GM19238 (cell line): ENCODE results near the gene ALLC.

ENCODE experiments used
- DNase-seq: peaks from one replicate; pipeline ENCODE4 v3.0.0; 2011; ENCODE audit warnings: low spot score; ENCODE audit not compliant: insufficient read length

ALLC gene

DNA sequence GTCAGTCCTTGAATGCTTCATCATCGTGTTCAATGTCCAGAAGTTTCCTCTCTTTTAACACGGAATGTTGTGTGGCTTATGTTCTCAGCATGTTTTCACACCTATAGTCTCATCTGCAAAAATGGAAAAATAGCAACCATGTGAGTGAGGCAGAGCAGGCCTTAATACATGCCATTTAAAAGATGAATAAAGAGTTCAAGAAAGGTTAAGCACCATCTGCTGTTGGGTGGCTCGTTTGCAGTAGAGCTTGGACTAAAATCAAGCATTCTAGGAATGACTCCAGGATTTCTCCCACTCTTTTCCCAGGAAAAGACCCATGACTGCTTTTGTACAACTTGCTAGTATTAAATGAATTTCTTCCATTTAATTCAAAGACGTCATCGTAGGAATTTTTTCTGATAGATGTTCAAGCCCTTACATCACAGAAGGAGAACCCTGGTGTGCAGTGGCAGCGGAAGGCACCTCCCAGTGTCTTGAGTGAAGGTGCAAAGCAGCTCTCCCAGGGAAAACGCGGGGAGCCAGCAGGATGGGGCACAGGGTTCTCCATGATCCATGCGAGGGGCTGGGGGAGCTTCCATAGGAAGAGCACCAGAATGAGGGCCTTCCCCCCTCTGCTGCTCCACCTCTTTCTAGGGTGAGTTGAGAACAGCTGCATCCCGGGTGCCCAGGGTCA is 55.0 kb downstream of the ALLC start:
- no peak for DNase-seq

DNA sequence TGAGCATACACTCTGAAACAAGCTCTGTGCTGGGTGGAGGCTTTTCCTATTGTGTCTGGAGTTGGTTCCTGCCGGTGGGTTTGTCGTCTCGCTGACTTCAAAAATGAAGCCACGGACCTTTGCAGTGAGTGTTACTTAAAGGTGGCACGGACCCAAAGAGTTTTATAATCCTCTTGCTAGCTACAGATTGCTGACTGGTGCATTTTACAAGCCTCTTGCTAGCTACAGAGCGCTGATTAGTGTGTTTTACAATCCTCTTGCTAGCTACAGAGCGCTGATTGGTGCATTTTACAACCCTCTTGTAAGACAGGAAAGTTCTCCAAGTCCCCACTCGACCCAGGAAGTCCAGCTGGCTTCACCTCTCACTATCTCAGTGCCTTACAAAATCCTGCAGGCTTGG is 60.7 kb downstream of the ALLC start:
- no peak for DNase-seq

DNA sequence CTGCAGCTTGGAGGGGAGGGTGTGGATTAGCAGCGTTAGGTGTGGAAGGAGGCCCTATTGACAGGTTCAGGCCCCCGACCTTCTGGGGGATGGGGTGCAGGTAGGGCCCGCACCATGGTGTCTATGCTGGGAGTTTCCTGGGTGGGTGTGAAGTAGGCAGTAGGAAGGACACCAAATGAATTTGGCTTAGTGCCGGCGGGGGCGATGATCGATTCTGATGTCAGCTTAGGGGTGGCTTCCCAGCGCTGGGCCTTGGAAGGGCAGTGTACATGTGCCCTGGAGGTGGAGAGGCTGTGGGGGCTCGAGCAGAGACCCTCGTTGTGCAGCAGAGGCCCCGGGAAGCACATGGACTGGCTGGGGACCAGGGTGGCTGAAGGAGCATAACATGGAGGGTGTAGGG is 67.0 kb downstream of the ALLC start:
- no peak for DNase-seq

DNA sequence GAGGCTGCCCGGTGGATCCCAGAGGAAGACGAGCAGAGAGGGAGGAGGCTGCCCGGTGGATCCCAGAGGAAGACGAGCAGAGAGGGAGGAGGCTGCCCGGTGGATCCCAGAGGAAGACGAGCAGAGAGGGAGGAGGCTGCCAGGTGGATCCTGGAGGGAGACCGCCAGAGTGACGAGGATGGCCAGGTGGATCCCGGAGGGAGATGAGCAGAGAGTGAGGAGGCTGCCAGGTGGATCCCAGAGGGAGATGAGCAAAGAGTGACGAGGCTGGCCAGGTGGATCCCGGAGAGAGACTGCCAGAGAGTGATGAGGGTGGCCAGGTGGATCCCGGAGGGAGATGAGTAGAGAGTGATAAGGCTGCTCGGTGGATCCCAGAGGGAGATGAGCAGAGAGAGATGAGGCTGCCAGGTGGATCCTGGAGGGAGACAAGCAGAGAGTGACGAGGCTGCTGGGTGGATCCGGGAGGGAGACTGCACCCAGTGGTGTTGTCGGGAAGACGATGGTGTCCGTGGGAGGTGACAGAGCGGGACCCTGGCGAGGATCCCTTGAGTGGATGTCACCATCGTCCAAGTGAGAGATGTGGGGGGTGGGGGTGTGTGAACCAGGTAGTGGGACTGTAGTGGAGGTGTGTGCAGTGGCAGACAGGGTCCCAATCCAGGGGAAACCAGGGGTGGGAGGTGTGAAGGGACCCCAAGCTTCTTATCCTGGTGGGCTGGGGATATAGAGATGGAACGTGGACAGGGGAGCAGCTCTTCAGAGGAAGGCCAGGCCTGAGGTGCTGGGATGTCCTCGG is 67.7 kb downstream of the ALLC start:
- DNase-seq = no peak

DNA sequence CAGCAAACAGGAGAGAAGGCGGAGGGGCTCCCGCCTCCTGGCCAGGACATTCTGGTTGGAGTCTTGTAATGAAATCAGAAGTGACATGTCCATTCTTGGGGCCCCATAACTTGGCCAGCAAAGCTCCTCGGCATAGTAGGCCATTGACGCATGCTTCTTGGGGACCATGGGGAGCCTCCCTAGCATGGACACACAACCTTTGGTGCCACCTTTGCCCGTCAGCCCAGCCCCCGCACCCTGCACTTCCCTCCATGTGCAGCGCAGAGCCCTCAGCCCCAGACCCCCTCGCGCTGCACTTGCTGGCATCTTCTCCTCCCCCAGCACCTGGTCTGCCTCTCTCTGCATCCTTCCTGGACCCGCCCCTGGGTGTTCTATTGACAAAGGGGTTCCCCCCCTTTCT is 68.5 kb downstream of the ALLC start:
- no peak for DNase-seq

DNA sequence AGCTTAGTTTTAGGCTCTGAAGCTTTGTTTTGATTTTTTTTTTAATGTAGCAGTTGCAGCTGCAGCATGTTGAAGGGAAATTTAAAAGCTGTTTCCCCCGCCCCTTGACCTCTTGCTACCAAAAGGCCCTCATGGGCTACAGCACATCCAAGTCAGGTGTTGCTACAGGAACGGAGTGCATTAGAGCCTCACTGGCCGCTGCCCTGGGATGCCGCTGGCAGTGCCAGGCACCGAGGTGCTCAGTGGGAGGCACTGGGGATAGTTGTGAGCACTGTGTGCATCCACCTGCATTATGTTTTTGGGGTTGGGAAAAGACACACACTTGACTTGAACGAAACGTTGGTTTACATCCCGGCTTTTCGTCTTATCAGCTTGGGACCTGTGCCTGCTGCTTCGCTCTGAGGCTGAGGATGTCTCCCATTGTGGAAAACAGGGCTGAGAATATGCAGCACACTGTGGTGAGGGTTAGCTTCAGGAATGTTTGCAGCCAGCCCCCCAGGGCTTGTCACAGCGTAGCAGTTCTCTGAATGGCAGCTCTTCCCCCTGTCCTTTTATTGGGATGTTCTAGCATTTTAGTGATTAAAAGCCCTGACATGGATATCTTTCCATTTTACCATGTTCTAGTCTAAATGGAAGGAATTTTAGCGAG is 69.5 kb downstream of the ALLC start:
- no peak for DNase-seq

DNA sequence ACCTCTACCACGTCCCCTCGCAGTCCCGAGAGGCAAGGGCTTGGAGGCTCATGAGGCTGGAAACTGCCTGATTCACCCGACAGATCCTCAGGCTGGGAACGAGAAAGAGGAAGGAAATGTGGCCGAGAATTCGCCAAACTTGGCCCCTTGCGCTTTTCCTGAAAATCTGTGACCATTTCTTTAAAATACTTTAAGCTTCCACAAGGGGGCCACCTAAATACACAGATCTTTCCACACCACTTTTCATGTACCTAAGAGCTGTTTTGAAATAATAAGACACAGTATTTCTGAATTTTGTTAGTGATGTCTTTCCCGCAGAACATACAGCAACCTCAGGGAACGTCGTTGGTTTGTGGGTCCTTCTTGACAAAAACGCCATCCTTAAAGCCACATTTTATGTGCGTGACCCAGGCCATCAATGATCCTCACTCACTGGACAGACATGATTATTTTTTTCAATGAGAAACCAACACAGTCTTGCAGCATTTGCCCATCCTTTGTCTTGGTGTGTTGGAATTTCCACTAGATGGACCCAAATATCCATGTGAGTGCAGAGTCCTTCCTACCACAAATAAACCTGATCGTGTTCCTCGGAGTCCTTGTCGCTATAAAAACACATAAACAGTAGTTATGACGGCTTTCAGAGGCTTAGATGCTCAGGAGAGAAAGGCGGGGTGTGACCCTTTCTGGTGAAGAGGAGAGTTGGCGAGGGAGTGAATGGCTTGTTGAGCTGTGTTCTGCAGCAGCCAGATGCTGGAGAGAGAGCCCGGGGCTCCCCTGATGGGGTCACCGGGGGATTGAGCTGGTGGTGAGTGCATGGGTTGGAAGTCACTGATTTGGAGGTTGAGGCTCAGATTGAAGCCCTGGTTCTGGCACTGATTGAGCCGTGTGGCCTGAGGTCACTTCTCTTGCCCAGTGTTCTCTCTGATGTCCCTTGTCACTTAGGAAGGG is 70.4 kb downstream of the ALLC start:
- DNase-seq = peak; percentile 17

DNA sequence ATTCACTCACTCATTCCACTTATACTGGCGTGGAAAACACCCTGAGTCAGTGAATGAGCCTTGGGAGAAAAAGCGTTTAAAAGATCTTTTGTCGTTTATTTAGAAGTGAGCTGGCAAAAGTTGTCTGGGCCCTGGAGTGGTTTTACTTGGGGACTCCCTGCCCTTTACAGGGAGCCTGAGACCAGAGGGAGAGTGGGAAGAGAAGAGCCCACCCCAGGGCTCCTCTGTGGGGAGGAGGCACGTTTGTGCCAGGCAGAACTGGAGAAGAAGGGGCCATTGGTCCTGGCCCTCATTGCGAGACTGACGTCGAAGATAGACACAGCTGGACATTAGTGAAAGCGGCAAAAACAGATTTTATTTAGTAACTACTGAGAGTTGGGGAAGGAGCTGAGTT is 71.1 kb downstream of the ALLC start:
- DNase-seq = no peak

DNA sequence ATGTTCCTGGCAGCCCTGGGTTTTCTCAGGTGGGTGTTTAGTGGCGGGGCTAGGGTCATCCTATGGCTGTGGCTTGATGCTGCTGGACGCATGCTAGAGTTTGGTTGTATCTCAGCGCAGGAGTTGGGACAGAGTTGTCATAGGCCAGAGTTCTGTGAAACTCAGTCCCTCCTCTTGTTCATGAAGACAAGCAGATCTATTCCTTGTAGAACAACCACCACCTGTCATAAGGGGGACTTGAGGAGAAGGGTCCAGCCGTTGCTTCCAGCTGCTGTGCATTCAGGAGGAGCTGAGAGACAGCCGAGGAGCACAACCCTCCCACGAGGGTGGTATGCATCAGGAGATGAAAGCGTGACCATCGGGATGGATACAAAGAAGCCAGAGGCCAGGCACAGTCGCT is 71.8 kb downstream of the ALLC start:
- DNase-seq = no peak

DNA sequence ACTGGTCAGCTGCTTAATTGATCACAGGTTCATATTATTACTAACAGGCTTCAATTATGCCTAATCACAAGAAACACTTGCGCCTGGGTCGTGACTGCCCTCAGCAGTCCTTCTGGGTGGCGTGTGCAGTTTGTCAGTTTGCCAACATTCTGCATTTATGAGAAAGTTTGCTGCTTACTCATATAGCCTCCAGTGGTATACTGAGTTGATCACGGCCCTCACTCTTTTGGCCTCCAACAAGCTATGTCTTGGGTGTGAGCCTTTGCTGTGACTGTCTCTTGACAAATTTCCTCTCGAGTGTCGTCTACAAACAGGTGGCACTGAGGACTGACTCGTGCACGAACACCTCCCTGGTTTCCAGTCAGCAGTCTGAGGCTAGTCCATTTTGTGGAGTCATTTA is 72.6 kb downstream of the ALLC start:
- no peak for DNase-seq

DNA sequence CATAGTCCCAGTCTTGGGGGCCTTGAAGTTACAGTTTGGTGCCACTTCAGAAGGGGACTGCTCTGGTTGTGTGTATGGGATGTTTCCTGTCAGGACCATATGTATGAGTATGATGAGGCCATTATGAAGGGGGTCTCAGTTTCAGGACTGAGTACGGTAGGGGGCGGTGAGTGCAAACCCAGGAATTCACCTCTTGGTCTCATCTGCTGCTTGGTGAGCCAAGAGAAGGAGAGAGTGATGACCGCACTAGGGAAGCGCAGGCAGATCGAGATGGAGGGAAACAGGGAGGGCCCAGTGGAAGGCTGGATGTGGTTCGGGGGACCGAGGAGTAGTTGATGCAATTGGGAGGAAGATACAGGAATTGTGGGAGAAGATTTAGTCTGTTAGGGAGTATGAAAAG is 73.8 kb downstream of the ALLC start:
- no peak for DNase-seq

DNA sequence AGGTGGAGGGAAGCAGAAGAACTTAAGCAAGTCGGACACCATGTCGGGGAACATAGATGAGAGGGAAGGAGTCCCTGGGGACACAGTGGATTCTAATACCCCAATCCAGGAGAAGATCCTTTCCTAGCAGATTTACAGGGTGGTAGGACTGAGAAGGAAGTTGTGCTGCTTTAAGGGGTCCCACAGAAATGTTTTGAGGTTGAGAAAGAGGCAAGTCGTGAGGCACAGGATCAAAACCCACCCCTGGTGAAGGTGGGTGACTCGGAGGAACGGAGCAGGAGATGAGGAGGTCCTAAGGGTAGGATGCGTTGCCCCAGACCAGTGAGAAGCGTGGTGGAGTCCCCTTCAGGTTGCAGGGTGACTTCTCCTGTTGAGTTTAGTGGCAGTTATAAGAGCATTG is 78.1 kb downstream of the ALLC start:
- no peak for DNase-seq

DNA sequence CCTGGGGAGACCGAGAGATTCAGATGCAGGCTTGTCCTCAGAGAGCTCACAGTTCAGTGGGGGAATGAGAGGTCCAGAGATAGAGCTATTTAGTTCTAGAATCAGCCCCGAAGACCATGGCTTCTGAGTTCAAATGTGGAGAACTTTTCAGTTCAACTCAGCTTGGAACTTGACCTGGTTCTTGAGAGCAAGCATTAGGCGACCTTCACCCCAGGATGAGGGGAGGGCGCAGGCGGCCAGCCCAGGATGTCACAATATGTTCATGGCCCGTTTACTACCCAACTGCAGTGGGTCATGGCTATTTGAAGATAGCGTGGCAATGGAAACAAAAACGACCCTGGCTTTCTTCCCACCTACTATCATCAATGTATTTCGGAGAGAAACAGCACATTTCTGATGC is 79.1 kb downstream of the ALLC start:
- no peak for DNase-seq

DNA sequence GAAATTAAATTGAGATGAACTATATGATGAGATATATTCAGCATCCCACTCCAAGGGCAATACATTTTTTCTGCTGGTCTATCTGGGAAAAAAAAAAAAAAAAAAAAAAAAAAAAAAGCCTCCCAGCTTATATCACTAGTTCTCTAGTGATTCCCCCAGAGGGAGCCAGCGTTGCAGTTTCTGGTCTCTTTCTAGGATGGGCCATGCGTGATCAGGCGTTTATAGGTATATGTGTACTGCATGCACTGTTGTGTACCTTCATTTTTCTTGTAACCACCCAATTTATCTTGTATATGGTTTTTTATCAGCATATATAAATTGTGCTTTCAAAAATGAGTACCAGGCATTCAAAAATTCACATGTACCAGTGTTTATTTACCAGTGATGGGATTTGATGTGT is 80.5 kb downstream of the ALLC start:
- DNase-seq = no peak

DNA sequence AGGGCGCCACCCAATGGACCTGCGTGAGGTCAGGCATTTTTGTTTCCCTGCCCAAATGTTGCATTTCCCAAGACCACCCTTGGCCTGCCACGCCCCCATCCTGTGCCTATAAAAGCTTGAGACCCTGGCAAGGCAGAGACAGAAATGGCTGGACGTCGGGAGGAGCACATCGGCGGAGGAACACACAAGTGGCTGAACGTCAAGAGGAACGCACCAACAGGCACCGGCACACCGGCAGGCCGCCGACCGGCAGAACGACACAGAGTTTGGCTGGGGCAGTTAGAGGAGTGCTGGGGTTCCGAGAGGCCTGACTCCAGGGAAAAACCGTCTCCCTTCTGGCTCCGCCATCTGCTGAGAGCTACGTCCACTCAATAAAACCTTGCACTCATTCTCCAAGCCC is 81.3 kb downstream of the ALLC start:
- DNase-seq = no peak

DNA sequence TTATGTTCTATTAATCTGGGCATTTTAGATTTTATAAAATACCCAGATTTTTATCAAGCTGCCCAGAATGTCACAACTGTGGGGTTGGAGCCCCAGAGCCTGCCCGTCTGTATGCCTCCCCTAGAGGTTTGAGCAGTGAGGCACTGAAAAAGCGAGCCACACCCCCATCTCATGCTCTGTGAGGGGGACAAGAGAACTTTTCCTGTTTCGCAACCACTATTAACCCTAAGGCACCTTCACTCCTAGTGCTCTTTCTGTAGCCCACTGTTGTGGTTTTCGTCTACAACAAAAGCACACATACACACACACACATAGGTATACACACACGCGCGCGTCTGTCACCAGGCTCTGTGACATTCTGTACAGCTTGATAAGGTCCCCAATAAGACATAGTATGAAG is 83.4 kb downstream of the ALLC start:
- DNase-seq = no peak

DNA sequence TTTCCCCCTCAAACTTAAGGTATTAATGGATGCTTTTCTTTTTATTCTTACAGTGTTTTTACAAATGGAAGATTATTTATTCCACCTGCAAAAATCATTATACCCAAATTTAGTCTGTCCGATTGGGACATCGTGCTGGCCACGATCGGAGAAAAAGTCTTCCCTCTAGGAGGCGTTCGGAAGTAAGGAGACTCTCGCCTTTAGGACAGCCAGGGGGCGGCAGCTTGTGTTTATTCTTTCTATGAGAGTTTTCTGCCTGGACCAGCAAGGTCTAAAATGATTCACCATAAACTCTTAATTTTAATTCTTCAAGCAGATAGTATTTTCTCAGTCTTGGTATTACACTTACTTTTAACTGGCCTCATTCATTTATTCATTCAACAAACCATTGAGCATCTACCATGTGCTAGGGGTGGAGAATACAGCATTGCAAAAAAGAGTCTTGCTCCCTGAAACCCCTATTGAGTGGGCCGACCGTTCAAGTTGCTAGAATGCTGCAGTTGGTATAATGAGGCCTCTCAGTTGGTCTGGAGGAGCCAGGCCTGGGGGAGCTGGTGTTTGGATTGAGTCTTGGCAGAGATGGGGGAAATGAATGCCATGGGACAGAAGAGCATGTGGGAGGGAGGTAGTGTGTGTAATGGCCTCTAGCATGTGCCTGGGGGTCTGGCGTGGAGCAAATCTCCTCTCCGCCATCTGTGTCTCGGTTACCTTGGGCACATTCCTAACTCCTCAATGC is 84.0 kb downstream of the ALLC start:
- DNase-seq = no peak

DNA sequence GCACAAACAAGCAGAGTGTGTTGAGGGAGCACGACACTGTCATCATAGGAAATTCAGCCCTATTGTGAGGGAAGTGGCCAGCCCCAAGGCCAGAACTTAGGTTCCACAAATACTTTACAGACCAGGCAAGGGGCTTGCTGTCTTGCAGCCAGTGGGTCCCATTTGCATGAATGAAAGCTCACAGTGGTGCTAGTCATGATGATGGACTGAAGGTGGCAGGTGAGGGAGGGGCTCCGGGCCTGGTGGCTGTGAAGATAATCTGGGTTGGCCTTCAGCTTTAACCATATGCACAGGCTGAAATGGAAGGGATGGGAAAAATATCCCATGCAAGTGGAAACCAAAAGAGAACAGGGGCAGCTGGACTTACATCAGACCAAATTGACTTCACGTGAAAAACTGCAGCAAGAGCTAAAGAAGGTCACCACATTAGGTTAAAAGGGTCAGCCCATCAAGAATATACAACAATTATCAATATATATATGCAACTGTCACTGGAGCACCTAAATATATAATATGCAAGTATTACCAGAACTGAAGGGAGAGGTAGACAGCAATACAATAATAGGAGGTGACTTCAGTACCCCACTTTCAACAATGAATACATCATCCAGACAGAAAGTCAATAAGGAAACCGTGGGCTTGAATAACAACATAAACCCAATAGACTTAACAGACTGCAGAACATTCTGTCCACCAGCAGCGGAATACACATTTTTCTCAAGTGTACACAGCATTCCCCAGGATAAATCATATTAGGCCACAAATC is 84.9 kb downstream of the ALLC start:
- DNase-seq = no peak

DNA sequence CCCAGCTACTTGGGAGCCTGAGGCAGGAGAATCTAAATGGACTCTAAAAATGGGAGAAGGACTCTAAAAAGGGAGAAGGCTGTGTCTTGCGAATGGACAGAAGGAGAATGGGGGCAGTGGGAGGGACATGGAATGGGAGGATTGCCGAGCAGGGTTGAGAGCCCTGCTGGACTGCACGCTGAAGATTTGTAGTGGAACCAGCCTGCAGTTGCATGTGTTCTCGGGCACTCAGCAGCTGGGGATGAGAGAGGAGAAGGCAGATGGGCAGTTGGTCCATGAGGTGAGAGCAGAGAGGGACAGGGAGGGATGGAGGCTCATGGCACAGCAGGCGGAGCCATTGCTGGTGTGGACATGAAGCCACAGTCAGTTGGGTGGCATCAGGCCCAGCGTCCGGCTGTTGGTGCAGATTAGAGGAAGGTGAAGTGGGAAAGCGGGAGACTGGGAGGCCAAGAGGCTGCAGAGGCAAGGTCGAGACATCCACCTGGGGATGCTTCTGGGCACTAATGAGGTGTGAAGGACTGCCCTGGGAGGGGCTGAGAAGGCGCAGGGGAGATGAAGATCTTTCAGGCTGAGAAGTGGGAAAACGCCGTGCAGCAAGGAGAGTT is 86.1 kb downstream of the ALLC start:
- no peak for DNase-seq

DNA sequence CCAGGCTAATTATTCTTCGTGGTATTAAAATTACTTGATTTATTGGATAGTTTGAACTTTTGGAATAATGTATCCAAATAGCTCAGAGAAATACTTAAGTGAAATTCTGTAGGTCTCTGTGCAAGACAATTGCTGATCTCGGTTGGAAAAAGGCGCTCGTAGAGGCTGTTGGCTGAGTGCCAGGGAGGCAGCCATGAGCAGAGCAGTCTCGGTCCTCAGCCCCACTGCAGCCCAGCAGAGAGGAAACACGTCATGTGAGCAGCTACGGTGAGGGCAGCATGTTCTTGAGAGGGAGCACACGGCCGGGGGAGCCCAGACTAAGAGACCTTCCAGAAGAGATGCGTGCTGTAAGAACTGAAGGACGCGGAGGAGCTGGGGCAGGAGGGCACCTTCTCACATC is 87.9 kb downstream of the ALLC start:
- DNase-seq = no peak
